A549 treated with AZD9567 at 1 μM for 4 hours (cell line): ENCODE results near the gene TMTC3. TPM values are rescaled to one million over a fixed set of nuclear protein-coding genes. Genes with fewer than 3 reads are reported as not detected.

Experiments used
- total RNA-seq: library from RNA; stranded (reverse); fragments of 200-300 nt; extraction: Qiagen RNA extraction; gene quantifications from 5 replicates; pipeline ENCODE4 v1.2.3, GENCODE V29; 2022; ENCODE audit not compliant: insufficient read depth

Gene TMTC3
- total RNA-seq = 7.3 to 14.4 TPM (median 12.2 TPM) in 5 replicates

GRCh38 chr12:88141774-88142609, at the start of gene TMTC3, which contains the start of gene CEP290:
Gene TMTC3 (plus strand): TSS chr12:88142307. CDS start chr12:88148316, 6,009 bp downstream.
Gene CEP290 (minus strand): TSS chr12:88142088. CDS start chr12:88141307, 781 bp downstream.

Other genes with a start within 250 kb of the TMTC3 start
- gene C12orf50, start 112.9 kb upstream of the TMTC3 start, total RNA-seq = not detected in 5 replicates
- 4.7 to 7.5 TPM (median 6.4 TPM) in 5 replicates for gene CEP290, start 219 bp upstream of the TMTC3 start, total RNA-seq